NCI-H128 (cell line): ENCODE results near the gene RBM11.
"Not testable (repeated sequence)": the region's sequence is repeated elsewhere in the genome, so short reads cannot be mapped to it uniquely, and the experiment has no call there.

Source experiments
- DNase-seq: peaks from one replicate; lab custom pipeline; 2025; ENCODE audit not compliant: unreplicated experiment; lab: John Stamatoyannopoulos, UW

The RBM11 gene

GRCh38 chr21:14215971-14216641, at the start of gene RBM11:
RBM11 (plus strand) TSS chr21:14216157; CDS start chr21:14216187, 30 bp downstream.
- DNase-seq: peak; percentile 52

- DNase-seq: not testable (repeated sequence)
These were observed 49.3 kb upstream of the RBM11 start for GRCh38 chr21:14166463-14167223.

DNA sequence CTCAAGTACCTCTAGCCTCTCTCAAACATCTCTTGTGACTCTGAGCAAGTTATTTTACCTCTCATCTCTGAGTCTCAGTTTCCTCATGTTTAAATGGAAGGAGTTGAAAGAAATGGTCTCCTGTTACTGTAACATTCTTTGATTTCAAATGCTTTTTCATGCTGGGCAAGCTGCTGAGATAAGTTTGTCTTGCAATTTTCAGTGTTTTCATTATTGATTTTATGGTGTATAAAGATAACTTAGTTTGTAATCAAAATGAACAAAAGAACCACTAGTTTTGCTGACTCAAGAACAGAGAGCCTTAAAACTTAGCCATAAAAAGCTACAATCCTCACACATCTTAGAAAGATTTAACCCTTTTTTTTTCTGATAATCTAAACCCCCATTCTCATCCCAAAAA, 9.7 kb upstream of the RBM11 start:
- no peak for DNase-seq

DNA sequence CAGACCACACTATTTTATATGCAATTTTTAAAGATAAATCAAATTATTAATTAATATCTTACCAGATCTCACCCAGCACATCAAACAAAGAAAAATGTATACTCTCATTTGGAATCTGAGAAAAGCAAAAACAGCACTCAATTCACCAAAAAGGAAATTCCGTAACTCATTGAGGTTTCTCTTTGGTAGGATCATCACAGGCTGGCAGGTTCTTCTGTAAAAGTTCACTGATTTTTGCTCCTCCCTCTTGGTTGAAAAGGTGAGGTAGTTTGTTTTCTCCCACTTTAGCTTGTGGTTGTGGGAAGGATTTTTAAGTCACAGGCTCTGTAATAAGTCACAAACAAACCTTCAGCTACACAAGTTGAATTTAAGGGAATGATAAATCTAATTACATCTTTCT, 5.2 kb upstream of the RBM11 start, which contains the start of gene LIPI:
Gene LIPI (minus strand): TSS at position 218 of the 400 bp plus-strand sequence. CDS start 110 bp downstream, at position 108.
- no peak for DNase-seq

GRCh38 chr21:14213164-14213563, 2.8 kb upstream of the RBM11 start:
- DNase-seq: no peak

DNA sequence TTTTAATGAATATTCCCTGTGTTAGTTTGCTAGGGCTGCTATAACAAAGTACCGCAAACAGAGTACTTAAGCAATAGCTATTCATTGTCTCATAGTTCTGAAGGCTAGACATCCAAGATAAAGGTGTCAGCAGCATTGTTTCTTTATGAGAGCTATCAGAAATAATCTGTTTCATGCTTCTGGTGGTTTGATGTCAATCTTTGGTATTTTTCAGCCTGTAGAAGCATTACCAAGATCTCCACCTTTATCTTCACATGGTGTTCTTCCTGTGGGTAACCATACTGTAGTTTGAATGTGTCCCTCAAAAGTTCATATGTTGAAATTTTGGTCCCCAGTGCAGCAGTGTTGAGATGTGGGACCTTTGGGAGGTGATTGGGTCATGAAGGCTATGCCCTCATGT, 7.4 kb downstream of the RBM11 start:
- no peak for DNase-seq

DNA sequence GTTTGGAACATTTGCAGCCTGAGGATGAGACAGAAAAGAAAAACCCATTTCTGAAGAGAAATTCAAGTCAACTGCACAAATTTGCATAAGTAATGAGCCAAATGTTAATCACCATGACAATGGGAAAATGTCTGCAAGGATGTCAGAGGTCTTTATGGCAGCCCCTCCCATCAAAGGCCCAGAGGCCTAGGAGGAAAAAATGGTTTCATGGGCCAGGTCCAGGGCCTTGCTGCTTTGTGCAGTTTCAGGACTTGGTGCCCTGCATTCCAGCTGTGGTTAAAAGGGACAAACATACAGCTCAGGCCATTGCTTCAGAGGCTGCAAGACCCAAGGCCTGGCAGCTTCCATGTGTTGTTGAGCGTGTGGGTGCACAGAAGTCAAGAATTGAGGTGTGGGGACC, 13.4 kb downstream of the RBM11 start:
- DNase-seq: no peak

DNA sequence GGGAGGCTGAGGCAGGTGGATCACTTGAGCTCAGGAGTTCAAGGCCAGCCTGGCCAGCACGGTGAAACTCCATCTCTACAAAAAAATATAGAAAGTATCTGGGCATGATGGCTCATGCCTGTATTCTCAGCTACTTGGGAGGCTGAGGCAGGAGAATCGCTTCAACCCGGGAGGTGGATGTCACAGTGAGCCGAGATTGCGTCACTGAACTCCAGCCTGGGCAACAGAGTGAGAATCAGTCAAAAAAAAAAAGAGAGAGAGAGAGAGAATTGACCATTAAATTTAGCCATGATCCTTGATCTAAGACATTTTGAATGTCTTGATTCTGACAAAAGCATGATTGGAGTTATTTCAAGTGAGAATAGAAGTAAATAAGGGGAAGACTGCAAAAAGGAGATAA, 19.1 kb downstream of the RBM11 start:
- DNase-seq: no peak

GRCh38 chr21:14236180-14236579, 20.2 kb downstream of the RBM11 start:
- DNase-seq: no peak

GRCh38 chr21:14239281-14239680, 23.3 kb downstream of the RBM11 start:
- no peak for DNase-seq

DNA sequence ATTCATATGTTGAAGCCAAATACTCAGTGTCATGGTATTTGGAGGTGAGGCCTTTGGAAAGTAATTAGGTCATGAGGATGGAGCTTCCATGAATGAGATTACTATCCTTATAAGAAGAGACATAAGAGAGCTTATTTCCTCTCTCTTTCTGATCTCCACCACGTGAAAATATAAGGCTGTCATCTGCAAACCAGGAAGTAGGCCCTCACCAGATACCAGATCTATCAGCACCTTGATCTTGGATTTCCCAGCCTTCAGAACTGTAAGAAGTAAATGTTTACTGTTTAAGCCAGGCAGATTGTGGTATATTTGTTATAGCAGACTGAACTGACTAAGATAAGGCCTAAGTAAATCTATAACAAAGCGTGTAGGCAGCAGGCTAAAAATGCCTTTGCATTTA, 25.3 kb downstream of the RBM11 start:
- DNase-seq: no peak

DNA sequence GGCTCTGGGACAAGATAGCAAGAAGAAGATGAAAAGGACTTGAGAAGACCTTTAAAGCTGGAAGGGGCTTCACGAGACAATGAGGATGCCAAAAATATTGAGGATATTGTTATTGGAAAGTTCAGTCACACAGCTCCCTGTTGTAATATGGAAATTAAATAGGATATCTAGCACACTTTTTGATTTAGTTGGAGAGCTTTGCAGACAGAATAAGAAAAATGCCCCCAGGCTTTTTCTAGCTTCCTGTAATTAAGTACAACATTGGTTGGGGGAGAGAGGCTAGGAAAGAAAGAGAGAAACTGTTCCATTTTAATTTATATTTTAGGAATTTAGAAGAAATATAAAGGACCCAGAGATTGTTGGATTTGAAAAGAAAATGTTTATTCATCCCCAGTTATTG, 27.5 kb downstream of the RBM11 start:
- DNase-seq: no peak

DNA sequence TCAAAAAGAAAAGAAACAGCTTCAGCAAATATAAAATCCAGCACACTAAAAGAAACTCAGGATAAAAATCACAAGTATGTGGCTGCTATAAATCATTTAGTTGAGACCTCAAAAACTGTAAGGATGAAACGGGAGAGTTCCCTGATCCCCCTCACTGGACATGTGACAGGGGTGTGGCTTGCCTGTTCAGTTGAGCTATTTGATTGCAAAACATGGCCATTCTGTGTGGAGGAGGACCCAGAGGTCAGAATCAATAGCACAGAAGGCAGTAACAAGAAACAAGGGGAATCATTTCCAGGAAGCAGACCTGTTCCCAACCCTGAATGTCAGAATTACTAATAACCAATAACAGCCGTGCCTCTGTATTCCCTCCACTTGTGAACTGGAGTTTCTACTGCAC, 27.9 kb downstream of the RBM11 start:
- no peak for DNase-seq

DNA sequence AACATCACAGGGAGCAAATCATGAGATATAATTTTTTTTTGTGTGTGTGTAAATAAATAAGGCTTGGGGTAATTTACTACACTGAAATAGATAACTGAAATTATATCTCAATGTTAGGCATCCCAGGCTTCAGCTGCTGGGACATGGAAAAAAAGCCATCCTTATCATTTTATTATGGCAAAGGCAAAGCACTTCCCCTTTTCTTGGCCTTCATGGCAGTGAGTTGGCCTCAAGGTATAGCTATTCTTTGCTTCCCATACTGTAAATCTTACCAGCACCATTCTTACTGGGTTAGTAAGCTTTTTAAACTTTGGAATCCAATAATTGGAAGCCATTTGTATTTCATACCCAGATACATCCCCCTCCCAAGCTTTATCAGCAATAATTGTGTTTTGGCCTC, 29.0 kb downstream of the RBM11 start:
- no peak for DNase-seq

DNA sequence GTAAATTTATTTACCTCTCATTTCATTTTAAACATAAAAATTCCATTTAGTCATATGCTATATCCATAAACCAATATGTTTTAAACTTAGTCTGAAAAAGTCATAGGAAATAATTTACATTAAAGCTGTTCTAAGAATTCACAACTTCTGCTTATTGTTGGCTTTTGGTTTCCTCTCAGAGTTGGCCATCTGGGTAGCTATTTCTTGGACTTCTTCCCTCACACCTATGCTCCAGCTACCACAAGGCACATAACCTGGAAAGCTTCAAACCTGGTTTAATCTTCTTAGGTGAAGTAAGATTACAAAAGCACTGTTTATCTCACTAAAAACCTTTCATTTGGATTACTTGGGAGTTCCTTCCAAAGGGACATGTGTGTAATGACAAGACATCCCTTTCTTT, 29.8 kb downstream of the RBM11 start:
- no peak for DNase-seq

DNA sequence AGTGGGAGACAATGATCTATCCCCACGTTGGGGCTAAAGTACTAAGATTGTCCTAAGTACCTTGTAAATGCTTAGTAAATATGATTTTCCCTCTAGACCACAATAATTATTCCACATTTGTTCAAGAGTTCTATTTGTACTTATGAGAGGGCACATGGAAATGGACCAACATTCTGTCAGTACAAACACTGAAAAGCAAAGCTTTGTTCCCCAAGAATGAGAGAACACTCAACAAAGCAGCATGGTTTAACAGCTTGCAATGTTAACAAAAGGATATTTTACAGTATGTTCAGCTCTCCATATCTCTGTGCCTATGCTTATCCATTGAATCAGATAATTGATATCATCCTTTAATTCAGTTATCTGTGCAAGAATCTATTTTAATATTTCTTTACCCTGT, 35.4 kb downstream of the RBM11 start:
- DNase-seq: no peak

- peak; percentile 6 for DNase-seq
These were observed 43.8 kb downstream of the RBM11 start for GRCh38 chr21:14259747-14260146.

DNA sequence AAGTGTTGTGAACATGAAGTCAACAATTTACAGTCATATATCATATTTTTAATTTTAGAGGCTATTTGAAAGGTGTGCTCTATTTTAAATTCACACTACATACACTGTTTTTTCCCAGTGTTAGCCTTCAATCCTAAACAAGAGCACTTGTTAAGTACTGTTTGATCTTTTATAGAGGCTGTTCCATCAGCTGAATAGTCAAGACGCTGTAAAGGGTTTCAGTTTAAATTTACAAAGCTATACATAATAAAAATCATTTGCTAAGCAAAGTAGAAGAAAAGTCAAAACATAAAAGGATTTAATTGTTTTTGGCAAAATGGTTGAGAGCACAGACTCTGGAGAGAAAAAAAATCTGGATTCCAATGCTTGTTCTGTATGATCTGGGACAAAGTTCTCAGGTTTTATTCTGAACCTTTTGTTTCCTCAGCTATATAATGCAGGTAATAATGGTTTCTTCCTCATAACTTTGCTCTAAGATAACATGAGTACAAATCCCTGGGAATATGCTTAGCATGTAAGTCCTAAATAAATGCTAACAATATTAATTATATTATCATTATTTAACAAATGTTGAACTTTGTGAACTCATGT, 44.3 kb downstream of the RBM11 start:
- DNase-seq: no peak

GRCh38 chr21:14262039-14262438, 46.1 kb downstream of the RBM11 start:
- DNase-seq: no peak

- DNase-seq: no peak
These were observed 47.9 kb downstream of the RBM11 start for GRCh38 chr21:14263879-14264278.

GRCh38 chr21:14265023-14265422, 49.1 kb downstream of the RBM11 start:
- no peak for DNase-seq

GRCh38 chr21:14267076-14267475, 51.1 kb downstream of the RBM11 start:
- DNase-seq: no peak
